ENCODE measurements around the gene DRAXIN. TPM values are rescaled to one million over a fixed set of nuclear protein-coding genes. Genes with fewer than 3 reads are reported as not detected.

The DRAXIN gene
- total RNA-seq, 2 experiments from 2014 or later: 0.08 to 0.16 TPM

DNA sequence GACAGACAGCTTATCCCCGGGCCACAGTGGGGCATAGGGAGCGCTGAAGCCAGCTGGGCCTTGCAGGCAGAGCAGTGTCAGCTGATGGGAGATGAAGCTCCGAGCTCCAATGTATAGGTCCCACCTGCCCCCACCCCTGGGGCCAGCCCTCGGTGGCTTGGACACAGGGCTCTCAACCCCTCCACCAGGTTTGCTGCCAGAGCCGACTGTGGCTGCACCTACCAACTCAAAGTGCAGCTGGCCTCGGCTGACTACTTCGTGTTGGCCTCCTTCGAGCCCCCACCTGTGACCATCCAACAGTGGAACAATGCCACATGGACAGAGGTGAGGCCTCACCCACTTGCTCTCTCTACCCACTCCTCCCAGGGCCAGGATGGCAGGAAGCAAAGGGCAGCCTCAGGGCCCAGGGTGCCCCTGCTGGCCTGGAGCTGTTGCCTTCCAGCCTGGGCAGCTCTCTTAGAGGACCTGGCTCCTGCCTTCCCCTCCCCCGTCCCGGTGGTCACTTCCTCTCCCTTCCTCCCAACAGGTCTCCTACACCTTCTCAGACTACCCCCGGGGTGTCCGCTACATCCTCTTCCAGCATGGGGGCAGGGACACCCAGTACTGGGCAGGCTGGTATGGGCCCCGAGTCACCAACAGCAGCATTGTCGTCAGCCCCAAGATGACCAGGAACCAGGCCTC, 18.3 kb upstream of the DRAXIN start:
- Mint-ChIP-seq H3K4me3 (no peak overlapping the region), H3K9me3 (no peaks in the 10 kb centered on the region), H3K27ac (no peak overlapping the region), H3K27me3 (no peaks in the 10 kb centered on the region), H3K36me3 (peaks cover 2% of the 10 kb centered on the region), H3K4me1 (no peaks in the 10 kb centered on the region)
- no peak for DNase-seq

DNA sequence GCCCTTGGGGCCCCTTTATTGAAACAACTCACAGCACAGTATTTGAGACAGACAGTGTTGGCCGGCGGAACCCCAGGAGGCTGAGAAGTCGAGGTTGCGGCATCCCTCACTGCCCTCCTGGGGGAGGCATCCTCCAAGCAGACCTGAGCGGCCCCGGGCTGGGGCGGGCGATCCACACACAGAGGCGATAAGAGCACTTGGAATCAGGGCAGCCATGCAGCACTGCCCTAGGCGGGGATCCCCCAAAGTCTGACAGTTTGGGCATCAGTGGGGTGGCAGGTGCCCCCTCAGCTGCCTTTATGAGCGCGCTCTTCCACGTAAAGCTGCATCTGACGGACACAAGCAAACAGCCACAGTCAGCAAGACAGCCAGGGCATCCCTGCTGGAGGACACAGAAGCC, 17.0 kb upstream of the DRAXIN start:
- Mint-ChIP-seq H3K27me3 (no peaks in the 10 kb centered on the region), H3K36me3 (peaks cover 4% of the 10 kb centered on the region), H3K9me3 (no peaks in the 10 kb centered on the region)

DNA sequence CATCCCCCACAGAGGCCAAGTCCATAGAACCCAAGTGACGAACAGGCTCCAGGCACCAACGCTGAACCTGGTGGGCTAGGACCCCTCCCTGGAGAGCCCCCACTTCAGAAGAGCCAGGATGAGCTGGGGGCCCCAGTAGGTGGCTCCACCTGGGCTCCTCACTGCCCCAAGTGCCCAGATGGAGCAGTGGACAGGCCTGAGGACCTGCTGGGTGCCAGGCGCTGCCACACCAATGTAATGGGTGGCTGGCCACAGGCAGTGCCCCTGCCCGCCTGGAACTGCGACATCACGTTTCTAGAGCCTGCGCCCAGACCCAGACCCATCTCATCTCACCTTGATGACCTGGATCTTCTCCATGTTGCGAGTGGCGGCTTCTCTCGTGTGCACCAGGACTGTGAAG, 16.2 kb upstream of the DRAXIN start:
- H3K4me3 Mint-ChIP-seq: no peak overlapping the region

More for the DNA sequence above, 17.0 kb upstream of the DRAXIN start:
- Mint-ChIP-seq H3K27ac (no peak overlapping the region), H3K4me3 (no peak overlapping the region), H3K4me1 (no peaks in the 10 kb centered on the region)
- no peak for DNase-seq

DNA sequence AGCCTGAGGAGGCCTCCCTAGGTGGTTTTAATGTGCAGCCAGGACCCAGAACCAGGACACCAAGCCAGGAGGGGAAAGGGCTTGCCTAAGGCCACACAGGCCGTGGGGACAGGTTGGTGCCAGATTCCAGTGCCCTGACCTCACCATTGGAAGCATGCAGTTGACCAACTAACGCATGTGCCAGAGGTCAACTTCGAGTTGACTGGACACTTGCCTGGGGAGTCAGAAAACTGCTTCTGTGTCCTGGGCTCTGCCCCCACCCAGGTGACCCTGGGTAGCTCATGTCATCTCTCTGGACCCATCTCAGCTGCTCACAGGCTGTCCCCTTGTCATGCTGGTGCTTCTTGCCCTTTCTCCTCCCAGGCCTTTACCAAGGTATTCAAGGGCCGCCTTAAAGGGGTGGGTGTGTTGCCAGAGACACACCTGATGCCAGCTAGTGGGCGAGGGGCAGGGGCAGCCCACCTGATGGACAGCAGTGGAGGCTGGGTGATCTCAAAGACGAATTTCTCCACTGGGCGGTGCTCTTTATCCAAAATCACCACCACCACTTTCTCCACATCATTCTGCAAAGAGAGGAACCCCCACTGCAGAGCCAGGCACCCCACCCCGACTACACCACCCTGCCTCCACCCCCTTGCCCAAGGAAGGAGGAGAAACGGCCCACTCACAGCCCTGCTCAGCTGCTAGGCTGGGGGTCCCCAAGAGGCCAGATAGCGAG, 15.0 kb upstream of the DRAXIN start:
- Mint-ChIP-seq H3K9me3 (no peaks in the 10 kb centered on the region), H3K4me1 (peaks cover 3% of the 10 kb centered on the region), H3K27me3 (no peaks in the 10 kb centered on the region), H3K36me3 (peaks cover 4% of the 10 kb centered on the region), H3K27ac (no peak overlapping the region), H3K4me3 (no peak overlapping the region)
- no peak for DNase-seq

More for the DNA sequence above, 16.2 kb upstream of the DRAXIN start:
- no peak for DNase-seq
- peaks cover 4% of the 10 kb centered on the region for H3K36me3 Mint-ChIP-seq
- H3K4me1 Mint-ChIP-seq: peaks cover 2% of the 10 kb centered on the region
- H3K27me3 Mint-ChIP-seq: no peaks in the 10 kb centered on the region
- H3K9me3 Mint-ChIP-seq: no peaks in the 10 kb centered on the region
- no peak overlapping the region for H3K27ac Mint-ChIP-seq

DNA sequence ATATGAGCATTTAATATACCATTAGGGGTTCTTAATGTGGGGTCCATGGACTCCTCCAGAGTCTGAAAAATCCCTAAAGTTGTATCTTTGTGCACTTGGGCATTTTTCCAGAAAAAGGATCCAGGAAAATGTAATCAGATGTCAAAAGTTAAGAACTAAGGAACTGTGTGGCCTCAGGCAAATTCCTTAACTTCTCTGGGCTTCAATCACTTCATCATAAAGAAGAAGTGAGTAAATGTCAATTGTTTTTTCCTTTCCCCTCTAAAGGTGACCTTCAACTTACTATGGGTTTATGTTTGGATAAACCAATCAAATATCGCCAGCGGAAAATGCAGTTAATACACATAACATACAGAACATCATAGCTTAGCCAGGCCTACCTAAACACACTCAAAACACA, 13.1 kb upstream of the DRAXIN start:
- Mint-ChIP-seq H3K4me3 (no peak overlapping the region), H3K27me3 (no peaks in the 10 kb centered on the region)

DNA sequence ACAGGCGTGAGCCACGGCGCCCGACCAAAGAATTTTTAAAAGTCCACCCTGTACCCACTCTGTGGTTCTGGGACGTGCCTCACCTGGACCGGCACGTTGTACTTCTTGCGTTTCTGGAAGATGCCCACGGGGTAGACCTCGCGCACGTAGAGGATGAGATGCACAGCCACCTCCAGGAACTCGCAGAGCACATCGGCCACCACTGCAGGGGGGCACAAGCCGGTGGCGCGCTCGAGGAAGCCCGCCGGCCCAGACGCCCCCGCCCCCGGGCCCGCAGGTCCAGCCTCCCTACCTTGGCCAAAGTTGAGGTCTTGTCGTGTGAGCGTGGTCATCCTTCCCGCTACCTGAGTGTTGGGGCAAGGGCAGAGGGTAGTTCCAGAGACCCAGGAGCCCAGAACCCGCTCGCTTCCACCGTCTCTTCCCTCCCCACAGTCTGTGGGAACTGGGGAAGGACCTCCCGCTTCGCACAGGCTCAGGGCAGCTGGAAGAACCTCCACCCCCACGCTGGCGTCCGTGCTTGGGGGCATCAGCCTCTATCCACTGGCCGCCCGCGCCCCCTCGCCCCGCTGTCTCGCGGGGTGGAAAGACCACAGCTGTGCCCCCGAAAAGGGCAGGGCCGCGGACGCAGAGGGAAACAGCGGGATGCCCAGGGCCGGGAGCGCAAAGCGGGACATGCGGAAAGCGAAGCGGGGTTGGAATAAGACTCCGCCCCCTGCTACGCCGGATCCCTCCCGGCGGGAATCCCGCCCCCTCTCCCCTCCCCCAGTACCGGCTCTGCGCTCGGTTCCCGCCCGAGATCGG, 11.0 kb upstream of the DRAXIN start:
- peak; percentile 24 for DNase-seq
- H3K4me1 Mint-ChIP-seq: peaks cover 7% of the 10 kb centered on the region
- no peaks in the 10 kb centered on the region for H3K9me3 Mint-ChIP-seq
- peak overlapping the region; percentile 84 for H3K4me3 Mint-ChIP-seq
- no peaks in the 10 kb centered on the region for H3K27me3 Mint-ChIP-seq
- peak overlapping the region; percentile 75 for H3K27ac Mint-ChIP-seq
- peaks cover 4% of the 10 kb centered on the region for H3K36me3 Mint-ChIP-seq

More for the DNA sequence above, 13.1 kb upstream of the DRAXIN start:
- Mint-ChIP-seq H3K36me3 (peaks cover 4% of the 10 kb centered on the region), H3K4me1 (peaks cover 7% of the 10 kb centered on the region), H3K9me3 (no peaks in the 10 kb centered on the region), H3K27ac (no peak overlapping the region)
- DNase-seq: no peak

DNA sequence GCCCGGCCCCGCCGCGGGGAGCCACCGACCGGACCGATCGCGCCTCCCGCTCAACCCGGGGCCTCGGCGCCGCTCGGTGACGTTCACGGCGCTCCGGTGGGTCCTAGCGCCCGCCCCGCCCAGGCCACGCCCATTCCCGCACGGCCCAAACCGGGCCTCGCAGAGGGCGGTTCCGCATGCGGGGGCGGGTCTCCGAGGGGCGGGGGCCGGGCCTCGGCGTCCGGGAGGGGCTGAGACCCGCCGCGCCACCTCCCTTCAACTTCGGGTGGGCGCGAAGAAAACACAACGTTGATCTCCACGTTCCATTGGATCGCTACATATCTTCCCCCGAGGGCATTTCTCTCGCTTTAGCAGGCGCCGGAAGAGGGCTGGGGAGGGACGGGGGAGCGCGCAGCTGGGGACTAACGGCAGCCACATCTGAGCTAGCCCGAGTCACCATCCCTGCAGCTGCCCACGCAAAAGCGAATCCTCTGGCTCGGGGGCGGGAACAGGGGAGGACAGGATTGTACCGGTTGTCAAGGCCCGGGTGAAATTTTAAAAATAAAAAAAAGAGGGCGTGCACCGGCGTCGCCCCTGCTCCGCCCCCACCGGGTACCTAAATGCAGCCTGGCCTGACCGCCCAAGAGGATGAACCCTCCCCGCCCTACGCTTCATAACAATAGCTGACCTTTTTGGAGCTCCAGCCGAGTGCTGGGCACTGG, 10.3 kb upstream of the DRAXIN start, which contains the start of gene MAD2L2:
Gene MAD2L2 (minus strand): TSS at position 78 of the 701 bp plus-strand sequence. CDS start 547 bp downstream, outside the sequence.
- H3K27ac Mint-ChIP-seq: peak within 1 kb of the TSS; percentile 89
- H3K27me3 Mint-ChIP-seq: no peaks in the 10 kb centered on the region
- H3K36me3 Mint-ChIP-seq: peaks cover 4% of the 10 kb centered on the region
- H3K9me3 Mint-ChIP-seq: no peaks in the 10 kb centered on the region
- H3K4me3 Mint-ChIP-seq: peak within 1 kb of the TSS; percentile 88
- H3K4me1 Mint-ChIP-seq: peaks cover 7% of the 10 kb centered on the region
- peak; percentile 94 for DNase-seq

DNA sequence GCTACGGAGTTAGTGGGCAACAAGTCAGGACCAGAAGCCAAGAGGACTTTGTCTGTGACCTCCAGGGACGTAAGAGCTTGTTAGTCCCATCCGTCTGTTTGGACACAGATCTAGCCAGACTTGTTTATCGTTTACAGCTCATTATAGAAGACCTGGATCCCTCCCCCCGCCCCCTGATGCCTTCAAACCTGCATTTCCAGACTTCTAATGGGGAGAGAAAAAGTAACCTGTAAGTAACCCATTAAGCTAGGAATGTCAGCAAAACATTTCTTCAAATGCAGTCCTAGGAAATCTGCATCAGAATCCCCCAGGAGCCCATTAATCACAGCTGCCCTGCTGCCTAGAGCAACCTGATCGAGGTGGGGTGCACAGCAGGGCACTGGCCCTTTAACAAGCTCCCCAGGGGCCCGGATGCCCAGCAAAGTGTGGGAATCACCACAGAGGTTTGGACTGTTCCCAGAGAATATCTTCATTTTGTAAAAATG, 9.2 kb upstream of the DRAXIN start:
- Mint-ChIP-seq H3K27ac (no peak overlapping the region), H3K4me1 (peaks cover 7% of the 10 kb centered on the region), H3K36me3 (peaks cover 4% of the 10 kb centered on the region), H3K4me3 (no peak overlapping the region), H3K9me3 (no peaks in the 10 kb centered on the region), H3K27me3 (no peaks in the 10 kb centered on the region)
- no peak for DNase-seq

DNA sequence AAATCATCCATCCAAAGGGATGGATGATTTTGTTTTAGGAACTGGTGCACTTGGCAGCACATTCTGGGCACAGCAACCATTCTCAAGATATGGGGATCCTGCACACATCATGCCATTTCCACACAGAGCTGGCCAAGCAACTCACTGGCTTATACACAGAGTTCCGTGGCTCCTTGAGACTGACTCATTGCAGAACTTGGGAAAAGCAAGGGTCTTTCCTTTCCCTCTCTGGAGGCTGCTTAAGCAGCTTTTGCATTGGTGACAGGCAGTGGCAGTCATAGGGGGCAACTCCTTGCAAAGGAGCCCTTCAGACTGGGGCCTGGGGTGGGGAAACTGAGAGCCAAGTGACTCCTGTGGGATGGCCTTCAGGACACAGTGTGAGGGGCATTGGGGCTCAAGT, 8.7 kb upstream of the DRAXIN start:
- DNase-seq: no peak
- H3K27ac Mint-ChIP-seq: no peak overlapping the region
- peaks cover 7% of the 10 kb centered on the region for H3K4me1 Mint-ChIP-seq
- H3K9me3 Mint-ChIP-seq: no peaks in the 10 kb centered on the region
- peaks cover 4% of the 10 kb centered on the region for H3K36me3 Mint-ChIP-seq
- H3K27me3 Mint-ChIP-seq: peaks cover 4% of the 10 kb centered on the region
- H3K4me3 Mint-ChIP-seq: no peak overlapping the region

DNA sequence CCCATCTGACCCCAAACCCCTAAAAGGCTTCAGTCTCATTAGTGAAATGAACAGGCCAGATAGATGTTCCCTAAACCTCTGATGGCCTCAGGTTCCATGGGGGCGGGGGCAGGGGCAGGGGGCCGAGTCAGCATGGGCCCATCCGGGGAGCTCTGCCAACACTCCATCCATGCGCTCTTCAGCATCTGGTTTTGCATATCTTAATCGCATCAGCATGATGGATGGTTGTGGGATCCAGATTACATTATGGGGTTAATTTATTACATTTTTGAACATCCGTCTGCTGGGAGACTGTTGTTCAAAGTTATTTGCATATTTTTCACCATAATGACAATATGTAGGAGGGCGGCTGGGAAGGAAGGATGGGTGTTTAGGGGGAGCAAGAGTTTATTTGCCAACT, 7.4 kb upstream of the DRAXIN start:
- Mint-ChIP-seq H3K4me1 (peaks cover 7% of the 10 kb centered on the region), H3K4me3 (no peak overlapping the region), H3K9me3 (no peaks in the 10 kb centered on the region), H3K27me3 (peaks cover 16% of the 10 kb centered on the region), H3K27ac (no peak overlapping the region), H3K36me3 (peaks cover 4% of the 10 kb centered on the region)
- DNase-seq: no peak

DNA sequence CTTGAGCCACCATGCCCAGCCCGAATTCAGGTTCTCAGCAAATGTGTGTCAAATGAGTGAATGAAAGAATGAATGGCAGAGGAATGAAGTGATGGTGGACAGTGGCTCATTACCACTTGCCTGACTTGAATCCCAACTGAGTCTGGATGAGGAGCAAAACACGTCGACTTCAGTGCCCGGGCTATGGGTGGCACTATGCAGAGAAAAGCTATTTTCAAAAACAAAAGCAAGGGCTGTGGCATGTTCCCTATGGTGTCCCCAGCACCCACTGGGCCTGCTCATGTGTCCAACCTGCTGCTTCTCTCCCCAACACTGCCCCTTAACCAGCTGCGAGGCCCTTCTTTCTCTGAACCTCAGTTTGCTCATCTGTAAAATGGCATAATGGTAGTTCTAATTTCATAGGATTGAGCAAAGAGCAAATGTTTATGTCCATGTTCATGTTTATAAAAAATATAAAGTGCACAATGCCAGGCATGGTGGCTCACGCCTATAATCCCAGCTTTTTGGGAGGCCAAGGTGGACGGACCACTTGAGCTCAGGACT, 6.2 kb upstream of the DRAXIN start:
- Mint-ChIP-seq H3K4me1 (peaks cover 9% of the 10 kb centered on the region), H3K4me3 (no peak overlapping the region), H3K27ac (no peak overlapping the region), H3K9me3 (no peaks in the 10 kb centered on the region), H3K27me3 (peaks cover 27% of the 10 kb centered on the region), H3K36me3 (no peaks in the 10 kb centered on the region)
- no peak for DNase-seq

DNA sequence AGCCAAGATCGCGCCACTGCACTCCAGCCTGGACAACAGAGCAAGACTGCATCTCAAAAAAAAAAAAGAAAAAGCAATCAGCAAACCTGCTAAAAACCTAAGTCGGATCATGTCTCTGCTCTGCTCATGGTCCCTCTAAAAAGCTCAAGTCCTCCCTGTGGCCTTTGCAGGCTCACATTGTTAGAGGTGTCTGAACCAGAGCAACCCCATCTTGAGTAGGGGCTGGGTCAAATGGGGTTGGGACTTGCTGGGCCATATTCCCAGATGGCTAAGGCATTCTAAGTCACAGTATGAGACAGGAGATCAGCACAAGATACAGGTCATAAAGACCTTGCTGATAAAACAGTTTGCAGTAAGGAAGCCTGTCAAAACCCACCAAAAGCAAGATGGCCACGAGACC, 3.0 kb upstream of the DRAXIN start:
- peaks cover 51% of the 10 kb centered on the region for H3K27me3 Mint-ChIP-seq

DNA sequence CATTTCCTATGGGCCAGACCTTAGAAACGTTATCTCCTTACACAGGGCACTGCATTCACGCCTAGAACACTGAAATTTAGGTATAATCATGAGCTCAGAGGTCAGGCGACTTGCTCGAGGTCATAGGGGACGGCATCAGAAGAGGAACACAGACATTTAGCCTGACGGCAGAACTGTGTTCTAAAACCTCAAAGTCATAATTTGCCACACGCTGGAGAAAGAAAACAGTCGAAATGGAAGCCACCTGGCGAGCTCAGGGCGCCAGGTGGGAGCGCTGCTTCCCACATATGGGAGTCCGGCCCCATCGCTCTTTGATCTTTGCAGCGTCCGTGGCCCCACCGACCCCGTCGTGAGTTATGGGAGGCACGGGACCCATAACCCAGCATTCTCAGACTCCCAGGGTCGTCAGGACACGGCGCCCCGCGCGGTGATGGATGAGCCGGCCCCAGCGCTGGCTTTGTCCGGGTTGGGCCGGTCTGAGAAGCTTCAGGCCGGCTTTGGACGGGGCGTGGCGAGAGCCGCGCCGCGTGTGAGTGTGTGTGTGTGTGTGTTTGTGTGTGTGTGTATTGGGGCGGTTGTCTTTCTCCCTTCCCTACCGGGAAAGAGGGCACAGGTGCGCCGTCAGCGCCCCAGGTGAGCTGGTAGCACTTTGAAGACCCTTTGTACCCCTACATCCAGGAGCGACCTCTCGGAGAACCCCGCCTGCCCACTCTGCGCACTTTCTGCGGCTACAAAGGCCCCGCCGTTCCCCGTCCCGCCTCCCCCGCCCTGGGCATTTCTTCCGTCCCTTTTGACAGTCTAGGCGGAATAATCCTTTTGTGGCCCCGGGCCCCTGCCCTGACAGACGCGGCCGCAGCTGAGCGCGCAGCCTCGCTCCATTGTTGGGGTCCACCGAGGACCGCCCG, 861 bp upstream of the DRAXIN start:
- H3K36me3 Mint-ChIP-seq: no peaks in the 10 kb centered on the region
- peaks cover 57% of the 10 kb centered on the region for H3K27me3 Mint-ChIP-seq
- H3K4me3 Mint-ChIP-seq: no peak overlapping the region
- no peak for DNase-seq
- no peaks in the 10 kb centered on the region for H3K9me3 Mint-ChIP-seq
- no peak overlapping the region for H3K27ac Mint-ChIP-seq
- peaks cover 24% of the 10 kb centered on the region for H3K4me1 Mint-ChIP-seq

More for the DNA sequence above, 3.0 kb upstream of the DRAXIN start:
- H3K4me1 Mint-ChIP-seq: peaks cover 19% of the 10 kb centered on the region
- no peak for DNase-seq
- H3K9me3 Mint-ChIP-seq: no peaks in the 10 kb centered on the region
- no peaks in the 10 kb centered on the region for H3K36me3 Mint-ChIP-seq
- no peak overlapping the region for H3K4me3 Mint-ChIP-seq
- no peak overlapping the region for H3K27ac Mint-ChIP-seq

Data from activated naive CD8-positive, alpha-beta T cell treated with anti-CD3 and anti-CD28 coated beads for 36 hours (primary cell).